Measurements from ENCODE around the gene MYLK. TPM values are rescaled to one million over a fixed set of nuclear protein-coding genes. Genes with fewer than 3 reads are reported as not detected.

Gene MYLK
- total and polyA plus RNA-seq, 4 donors: 17.1 to 158 (median 41.9) TPM

- TF ChIP-seq ATF3 (IDR thresholded peaks at IDR 0.05): no peak
- TF ChIP-seq FOXA2 (IDR thresholded peaks at IDR 0.05): no peak
- no peak for TF ChIP-seq TAF1 (conservative IDR thresholded peaks at IDR 0.05)
- TF ChIP-seq FOXA1 (IDR thresholded peaks at IDR 0.05): no peak
- TF ChIP-seq RXRA (IDR thresholded peaks at IDR 0.05): no peak
- no peak for TF ChIP-seq YY1 (IDR thresholded peaks at IDR 0.05)
- TF ChIP-seq CTCF (IDR thresholded peaks at IDR 0.05; ENCODE audit: low read depth, low read length, missing input control): no peak
- no peak for TF ChIP-seq JUND (IDR thresholded peaks at IDR 0.05)
- no peak for TF ChIP-seq ZBTB33 (IDR thresholded peaks at IDR 0.05)
- TF ChIP-seq HNF4G (IDR thresholded peaks at IDR 0.05): no peak
- no peak for TF ChIP-seq REST (IDR thresholded peaks at IDR 0.05)
- no peak for TF ChIP-seq MAX (IDR thresholded peaks at IDR 0.05)
- TF ChIP-seq SP1 (IDR thresholded peaks at IDR 0.05): no peak
- TF ChIP-seq HNF4A (conservative IDR thresholded peaks at IDR 0.05): no peak
- TF ChIP-seq NR2F2 (IDR thresholded peaks at IDR 0.05): no peak
- no peak for TF ChIP-seq EGR1 (IDR thresholded peaks at IDR 0.05; ENCODE audit: low read depth in 2 of 2)
- no peak overlapping the region for H3K4me3 ChIP-seq (ENCODE audit: low read depth in 1 of 3, low read length in 3 of 3)
- peaks cover 15 to 54% (median 45%) of the 10 kb centered on the region in 4 donors for H3K4me1 ChIP-seq (ENCODE audit: control insufficient read depth in 4 of 4, insufficient read depth in 4 of 4, low read length in 3 of 4)
- WGBS: 69% methylated on average over 8 of the region's 8 CpGs
- peak overlapping the region; percentile 83 to 87 for H3K27ac ChIP-seq (ENCODE audit: low read depth in 1 of 2, low read length in 2 of 2)
- DNase-seq (ENCODE audit: low spot score): no peak
- H3K36me3 ChIP-seq (ENCODE audit: control insufficient read depth in 4 of 4, insufficient read depth in 3 of 4, low read depth in 1 of 4, low read length in 3 of 4): no peaks in the 10 kb centered on the region
- H3K9me3 ChIP-seq (ENCODE audit: control insufficient read depth in 4 of 4, low read length in 3 of 4): no peaks in the 10 kb centered on the region
- no peaks in the 10 kb centered on the region for H3K27me3 ChIP-seq (ENCODE audit: control insufficient read depth in 4 of 4, insufficient read depth in 4 of 4, low read length in 3 of 4)
- H3K9ac ChIP-seq (ENCODE audit: low read depth in 1 of 2, low read length in 2 of 2): no peak overlapping the region
Measured at GRCh38 chr3:123768480-123769355, 115.4 kb downstream of the MYLK start.

All from liver (tissue), 9 donors.